Fibroblast of mammary gland (primary cell): ENCODE data around the gene ZNF333.

Experiments used
- DNase-seq: peaks from one replicate; pipeline ENCODE4 v3.0.0-alpha.2; 2010; ENCODE audit warnings: low read depth
- H3K4me3 ChIP-seq: 2 replicates; pipeline ENCODE4 v1.5.1; 2011; ENCODE audit warnings: low read depth, mild to moderate bottlenecking, low read length, moderate library complexity; ENCODE audit not compliant: control insufficient read depth
- CTCF ChIP-seq: conservative IDR thresholded peaks from 2 replicates; pipeline ENCODE4 v1.5.1; 2011; ENCODE audit warnings: low read depth, low read length, inconsistent platforms; ENCODE audit not compliant: control insufficient read depth, insufficient read depth

Gene ZNF333

GRCh38 chr19:14659874-14660489, 29.9 kb upstream of the ZNF333 start:
- no peak for TF ChIP-seq CTCF
- no peak overlapping the region for H3K4me3 ChIP-seq

GRCh38 chr19:14661372-14661924, 28.4 kb upstream of the ZNF333 start:
- TF ChIP-seq CTCF, result no peak
- DNase-seq, result no peak
- H3K4me3 ChIP-seq, result no peak overlapping the region

More at GRCh38 chr19:14659874-14660489, 29.9 kb upstream of the ZNF333 start:
- no peak for DNase-seq

GRCh38 chr19:14669940-14670339, 19.9 kb upstream of the ZNF333 start:
- TF ChIP-seq CTCF, result no peak
- no peak for DNase-seq
- no peak overlapping the region for H3K4me3 ChIP-seq

- H3K4me3 ChIP-seq, result no peak overlapping the region
- no peak for TF ChIP-seq CTCF
- no peak for DNase-seq
Observed at GRCh38 chr19:14670408-14670807, 19.4 kb upstream of the ZNF333 start.

GRCh38 chr19:14672188-14672872, 17.5 kb upstream of the ZNF333 start:
- peak; percentile 18 for DNase-seq
- TF ChIP-seq CTCF, result no peak
- H3K4me3 ChIP-seq, result no peak overlapping the region

- H3K4me3 ChIP-seq, result no peak overlapping the region
- TF ChIP-seq CTCF, result no peak
- no peak for DNase-seq
Observed at GRCh38 chr19:14673088-14673487, 16.8 kb upstream of the ZNF333 start.
